GM12878 (cell line): ENCODE measurements around the gene TCOF1.

Source experiments
- CEBPB ChIP-seq, 2 experiments: fragments of 150-350 bp in 1 of 2; IDR thresholded peaks; 2 replicates each; pipeline ENCODE4 v1.6.1; 2012 to 2014; ENCODE audit warnings: low read depth in 2 of 2, low read length in 2 of 2, borderline replicate concordance in 1 of 2, inconsistent platforms in 1 of 2
- NFYA ChIP-seq: IDR thresholded peaks from 2 replicates; pipeline ENCODE4 v1.6.1; 2011; ENCODE audit warnings: low read depth, mild to moderate bottlenecking, low read length, improper control_type of control experiment, borderline replicate concordance
- TCF12 ChIP-seq: IDR thresholded peaks from 2 replicates; pipeline ENCODE4 v1.6.1; 2011; ENCODE audit warnings: low read depth, mild to moderate bottlenecking, low read length
- TF ChIP-seq, protein P1 (sequence below), 3 experiments: IDR thresholded peaks in 2 of 3; conservative IDR thresholded peaks in 1 of 3; 2 replicates each; pipeline ENCODE4 v1.5.1; 2011; ENCODE audit warnings: low read depth in 3 of 3, low read length in 3 of 3, mild to moderate bottlenecking in 3 of 3, control low read depth in 2 of 3, moderate library complexity in 2 of 3, inconsistent platforms in 1 of 3, mixed read lengths in 1 of 3; ENCODE audit not compliant: control insufficient read depth in 2 of 3, insufficient read depth in 1 of 3; ENCODE audit errors: extremely low read depth in 1 of 3

DNA sequence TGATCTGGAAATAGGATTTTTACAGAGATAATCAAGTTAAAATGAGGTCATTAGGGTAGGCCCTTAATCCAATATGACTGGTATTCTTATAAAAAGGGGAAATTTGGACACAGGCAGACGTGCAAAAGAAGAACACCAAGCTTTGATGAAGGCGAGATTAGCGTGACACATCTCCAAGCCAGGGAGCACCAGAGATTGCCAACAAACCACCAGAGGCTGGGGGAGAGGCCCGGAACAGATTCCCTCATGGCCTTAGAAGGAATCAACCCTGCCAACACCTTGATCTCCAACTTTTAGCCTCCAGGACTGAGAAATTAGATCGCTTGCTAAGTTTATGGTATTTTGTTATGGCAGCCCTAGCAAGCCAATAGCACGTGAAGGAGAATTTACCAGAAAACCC, 44.0 kb upstream of the TCOF1 start:
- TF ChIP-seq TCF12 = no peak
- TF ChIP-seq, protein P1, sequence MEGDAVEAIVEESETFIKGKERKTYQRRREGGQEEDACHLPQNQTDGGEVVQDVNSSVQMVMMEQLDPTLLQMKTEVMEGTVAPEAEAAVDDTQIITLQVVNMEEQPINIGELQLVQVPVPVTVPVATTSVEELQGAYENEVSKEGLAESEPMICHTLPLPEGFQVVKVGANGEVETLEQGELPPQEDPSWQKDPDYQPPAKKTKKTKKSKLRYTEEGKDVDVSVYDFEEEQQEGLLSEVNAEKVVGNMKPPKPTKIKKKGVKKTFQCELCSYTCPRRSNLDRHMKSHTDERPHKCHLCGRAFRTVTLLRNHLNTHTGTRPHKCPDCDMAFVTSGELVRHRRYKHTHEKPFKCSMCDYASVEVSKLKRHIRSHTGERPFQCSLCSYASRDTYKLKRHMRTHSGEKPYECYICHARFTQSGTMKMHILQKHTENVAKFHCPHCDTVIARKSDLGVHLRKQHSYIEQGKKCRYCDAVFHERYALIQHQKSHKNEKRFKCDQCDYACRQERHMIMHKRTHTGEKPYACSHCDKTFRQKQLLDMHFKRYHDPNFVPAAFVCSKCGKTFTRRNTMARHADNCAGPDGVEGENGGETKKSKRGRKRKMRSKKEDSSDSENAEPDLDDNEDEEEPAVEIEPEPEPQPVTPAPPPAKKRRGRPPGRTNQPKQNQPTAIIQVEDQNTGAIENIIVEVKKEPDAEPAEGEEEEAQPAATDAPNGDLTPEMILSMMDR (IDR thresholded peaks at IDR 0.05 in 2 of 3, conservative IDR thresholded peaks at IDR 0.05 in 1 of 3; ENCODE audit: control insufficient read depth in 2 of 3, extremely low read depth in 1 of 3, insufficient read depth in 1 of 3, low read depth in 3 of 3, low read length in 3 of 3) = no peak
- TF ChIP-seq NFYA = no peak
- no peak for TF ChIP-seq CEBPB (IDR thresholded peaks at IDR 0.05; ENCODE audit: borderline replicate concordance in 1 of 2, low read depth in 2 of 2, low read length in 2 of 2)
